COLO668 (cell line): ENCODE data around the gene PLAGL2.

ENCODE experiments used
- DNase-seq: peaks from one replicate; lab custom pipeline; 2025; ENCODE audit not compliant: unreplicated experiment; lab: John Stamatoyannopoulos, UW

The PLAGL2 gene

GRCh38 chr20:32231245-32231644 lies 23.7 kb upstream of the PLAGL2 start:
- no peak for DNase-seq

GRCh38 chr20:32230707-32231106 lies 23.2 kb upstream of the PLAGL2 start:
- DNase-seq = no peak

- DNase-seq = no peak
Measured at GRCh38 chr20:32229251-32229747, 21.8 kb upstream of the PLAGL2 start.

GRCh38 chr20:32227744-32228688 lies 20.5 kb upstream of the PLAGL2 start:
- no peak for DNase-seq

GRCh38 chr20:32227306-32227705 lies 19.8 kb upstream of the PLAGL2 start:
- DNase-seq = no peak

- no peak for DNase-seq
Measured at GRCh38 chr20:32226391-32226790, 18.8 kb upstream of the PLAGL2 start.

GRCh38 chr20:32224463-32224862 lies 16.9 kb upstream of the PLAGL2 start:
- no peak for DNase-seq

- DNase-seq = no peak
Measured at GRCh38 chr20:32218156-32218900, 10.8 kb upstream of the PLAGL2 start.

- DNase-seq = no peak
Measured at GRCh38 chr20:32216179-32217142, 8.9 kb upstream of the PLAGL2 start.

- DNase-seq = no peak
Measured at GRCh38 chr20:32215729-32216128, 8.2 kb upstream of the PLAGL2 start.

GRCh38 chr20:32215147-32215546 lies 7.6 kb upstream of the PLAGL2 start:
- DNase-seq = no peak

GRCh38 chr20:32213870-32214269 lies 6.3 kb upstream of the PLAGL2 start:
- DNase-seq = no peak

GRCh38 chr20:32209850-32210605 lies 2.5 kb upstream of the PLAGL2 start:
- no peak for DNase-seq

- no peak for DNase-seq
Measured at GRCh38 chr20:32208499-32209154, 1.1 kb upstream of the PLAGL2 start.

GRCh38 chr20:32206760-32207625 lies 550 bp downstream of the PLAGL2 start:
- no peak for DNase-seq

GRCh38 chr20:32205843-32206759 lies 1.4 kb downstream of the PLAGL2 start:
- no peak for DNase-seq

GRCh38 chr20:32205110-32205842 lies 2.3 kb downstream of the PLAGL2 start:
- DNase-seq = no peak
